Tongue (tissue), 2 donors: Measurements from ENCODE around the gene AKNA. TPM values are rescaled to one million over a fixed set of nuclear protein-coding genes. Genes with fewer than 3 reads are reported as not detected.
"Not testable (repeated sequence)": the region's sequence is repeated elsewhere in the genome, so short reads cannot be mapped to it uniquely, and the experiment has no call there.

Experiments
- DNase-seq: peaks from one replicate; pipeline ENCODE4 v3.0.0-alpha.2; 2015
- total RNA-seq: library from RNA; depleted of rRNA; stranded (reverse); fragments of >200 nt; gene quantifications from one replicate; pipeline ENCODE4 v1.2.3, GENCODE V29; 2014

Gene AKNA
- total RNA-seq, 1 donor from 2014 or later: 9.5 TPM

DNA sequence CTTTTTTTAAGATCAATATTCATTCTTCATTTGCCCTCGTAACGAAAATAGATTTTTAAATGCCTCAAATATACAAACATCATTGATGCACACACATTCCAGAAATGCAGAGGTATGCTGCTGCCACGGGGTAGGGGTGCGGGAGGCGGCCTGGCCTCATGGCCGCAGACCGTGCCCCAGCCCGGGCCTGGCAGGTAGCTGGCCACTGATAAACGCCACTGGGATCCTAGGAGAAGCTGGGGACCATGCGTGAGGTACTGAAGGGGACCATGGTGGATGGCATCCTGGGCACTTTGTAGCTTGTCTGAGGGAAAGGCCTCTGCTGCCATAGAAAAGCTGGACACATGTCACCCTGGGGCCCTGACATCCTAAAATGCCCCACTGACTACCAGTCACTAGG is 51.6 kb downstream of the AKNA start:
- DNase-seq: no peak

- DNase-seq: no peak
Observed at GRCh38 chr9:114335745-114336144, 52.0 kb downstream of the AKNA start.

DNA sequence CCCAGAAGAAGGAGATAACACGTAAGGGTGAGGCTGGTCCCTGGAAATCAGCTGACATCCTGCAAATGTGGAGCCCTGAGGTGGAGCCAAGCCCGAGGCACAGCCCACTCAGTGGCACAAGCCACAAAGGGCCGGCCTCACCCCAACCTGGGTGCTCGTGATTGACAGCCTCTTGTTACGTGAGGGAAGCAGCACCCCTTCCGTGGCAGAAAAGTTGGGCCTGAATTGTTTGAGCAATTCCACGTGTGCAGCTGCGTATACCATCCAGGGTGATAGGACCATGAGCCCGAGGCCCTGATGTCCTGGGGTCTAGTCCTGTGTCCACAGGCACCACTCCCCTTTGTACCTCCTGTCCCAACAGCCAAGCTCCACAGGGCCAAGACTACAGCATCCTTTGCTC is 53.3 kb downstream of the AKNA start:
- DNase-seq: no peak

- DNase-seq: not testable (repeated sequence)
Observed at GRCh38 chr9:114333718-114334117, 54.1 kb downstream of the AKNA start.

GRCh38 chr9:114332474-114333040 is 55.2 kb downstream of the AKNA start:
- DNase-seq: not testable (repeated sequence)

GRCh38 chr9:114331229-114332195 is 56.3 kb downstream of the AKNA start:
- not testable (repeated sequence) for DNase-seq

DNA sequence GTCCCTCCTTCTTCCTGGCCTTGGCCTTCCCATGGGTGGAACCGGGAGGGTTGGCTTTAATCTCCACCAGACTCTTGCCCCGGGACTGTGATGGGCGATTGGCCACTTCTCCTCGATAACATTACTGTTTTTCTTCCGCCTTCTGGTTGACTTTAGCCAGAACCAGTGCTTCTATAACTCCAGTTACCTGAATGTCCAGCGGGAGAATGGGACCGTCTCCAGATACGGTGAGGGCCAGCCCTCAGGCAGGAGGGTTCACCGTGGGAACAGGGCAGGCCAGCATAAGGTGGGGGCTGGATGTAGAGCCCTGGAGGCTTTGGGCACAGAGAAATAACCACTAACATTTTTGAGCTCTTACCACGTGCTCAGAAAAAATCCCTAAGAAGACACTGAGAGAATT is 57.1 kb downstream of the AKNA start:
- no peak for DNase-seq

GRCh38 chr9:114329625-114330022 is 58.2 kb downstream of the AKNA start, which contains the start of gene ORM2:
TSS of gene ORM2 (plus strand) at chr9:114329869. CDS start at chr9:114329905, 36 bp downstream.
- not testable (repeated sequence) for DNase-seq

DNA sequence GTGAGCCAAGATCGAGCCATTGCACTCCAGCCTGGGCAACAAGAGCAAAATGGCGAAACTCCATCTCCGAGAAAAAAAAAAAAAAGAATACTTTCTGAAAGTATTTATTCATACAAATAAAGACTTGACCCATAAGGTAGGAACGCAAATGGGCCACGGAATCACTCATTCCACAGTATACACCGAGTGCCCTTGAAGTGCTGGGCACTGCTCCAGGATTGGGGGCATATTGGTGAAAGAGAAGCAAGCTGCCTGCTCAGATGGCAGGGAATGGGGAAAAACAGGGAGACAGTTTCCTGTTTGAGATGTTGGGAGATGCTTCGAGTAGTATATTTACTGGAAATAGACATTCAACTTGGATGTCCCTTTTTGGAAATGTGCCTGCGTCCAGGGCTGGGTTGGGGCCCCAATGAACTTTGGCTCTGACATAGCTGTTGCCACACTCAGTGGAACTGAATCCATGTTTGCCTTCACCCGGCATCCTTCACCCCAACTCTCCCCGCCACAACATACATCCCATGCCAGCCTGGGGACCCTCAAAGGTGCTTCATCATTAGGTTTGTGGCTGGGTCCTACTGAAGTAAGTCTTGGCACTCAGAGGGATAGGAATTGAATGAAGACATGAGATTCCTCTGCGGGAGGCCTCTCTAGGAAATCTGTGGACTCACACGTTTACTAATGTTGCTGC is 58.7 kb downstream of the AKNA start:
- DNase-seq: not testable (repeated sequence)

DNA sequence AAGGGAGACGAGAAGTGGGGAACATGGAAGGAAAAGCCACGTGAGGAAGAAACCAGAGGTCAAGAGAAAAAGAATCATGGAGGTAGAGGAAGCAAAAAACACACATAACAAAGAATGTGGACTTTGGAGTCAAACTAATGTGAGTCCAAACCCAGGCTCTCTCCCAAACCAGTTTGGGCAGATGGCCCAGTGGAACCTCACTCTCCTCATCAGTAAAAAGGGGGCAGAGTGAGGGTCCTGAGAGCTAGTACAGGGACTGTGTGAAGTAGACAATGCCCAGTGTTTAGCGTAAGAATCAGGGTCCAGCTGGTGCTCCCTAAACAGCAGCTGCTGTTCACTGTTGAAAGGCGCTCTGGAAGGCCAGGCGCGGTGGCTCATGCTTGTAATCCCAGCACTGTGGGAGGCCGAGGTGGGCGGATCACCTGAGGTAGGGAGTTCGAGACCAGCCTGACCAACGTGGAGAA is 59.4 kb downstream of the AKNA start:
- DNase-seq: not testable (repeated sequence)

- no peak for DNase-seq
Observed at GRCh38 chr9:114327749-114328148, 60.0 kb downstream of the AKNA start.

GRCh38 chr9:114325684-114326254 is 62.0 kb downstream of the AKNA start:
- DNase-seq: not testable (repeated sequence)

- DNase-seq: not testable (repeated sequence)
Observed at GRCh38 chr9:114324965-114325364, 62.8 kb downstream of the AKNA start.

GRCh38 chr9:114324492-114324891 is 63.3 kb downstream of the AKNA start:
- DNase-seq: no peak

DNA sequence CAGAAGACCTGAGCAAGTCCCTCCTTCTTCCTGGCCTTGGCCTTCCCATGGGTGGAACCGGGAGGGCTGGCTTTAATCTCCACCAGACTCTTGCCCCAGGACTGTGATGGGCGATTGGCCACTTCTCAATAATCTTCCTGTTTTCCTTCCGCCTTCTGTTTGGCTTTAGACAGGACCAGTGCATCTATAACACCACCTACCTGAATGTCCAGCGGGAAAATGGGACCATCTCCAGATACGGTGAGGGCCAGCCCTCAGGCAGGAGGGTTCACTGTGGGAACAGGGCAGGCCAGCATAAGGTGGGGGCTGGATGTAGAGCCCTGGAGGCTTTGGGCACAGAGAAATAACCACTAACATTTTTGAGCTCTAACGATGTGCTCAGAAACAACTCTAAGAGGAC is 63.9 kb downstream of the AKNA start:
- DNase-seq: not testable (repeated sequence)

DNA sequence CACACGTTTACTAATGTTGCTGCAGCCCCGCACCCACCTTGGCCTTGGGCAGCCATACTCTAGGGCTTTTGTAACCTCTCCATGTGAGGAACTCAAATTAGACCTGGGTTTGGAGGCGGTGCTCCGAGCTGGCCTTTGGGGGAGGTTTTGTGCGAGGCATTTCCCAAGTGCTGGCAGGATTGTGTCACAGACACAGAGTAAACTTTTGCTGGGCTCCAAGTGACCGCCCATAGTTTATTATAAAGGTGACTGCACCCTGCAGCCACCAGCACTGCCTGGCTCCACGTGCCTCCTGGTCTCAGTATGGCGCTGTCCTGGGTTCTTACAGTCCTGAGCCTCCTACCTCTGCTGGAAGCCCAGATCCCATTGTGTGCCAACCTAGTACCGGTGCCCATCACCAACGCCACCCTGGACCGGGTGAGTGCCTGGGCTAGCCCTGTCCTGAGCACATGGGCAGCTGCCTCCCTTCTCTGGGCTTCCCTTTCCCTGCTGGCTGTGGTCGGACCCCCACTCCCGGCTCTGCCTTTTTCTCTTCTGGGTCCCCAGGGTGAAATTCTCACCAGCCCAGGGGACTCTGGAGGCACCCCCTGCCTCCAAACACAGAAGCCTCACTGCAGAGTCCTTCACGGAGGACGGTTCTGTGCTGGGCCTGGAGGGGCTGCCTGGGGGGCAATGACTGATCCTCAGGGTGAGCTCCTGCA is 64.8 kb downstream of the AKNA start, which contains the start of gene ORM1:
ORM1 (plus strand) TSS at position 268 of the 701 bp plus-strand sequence; CDS start at position 304, 36 bp downstream.
- not testable (repeated sequence) for DNase-seq

DNA sequence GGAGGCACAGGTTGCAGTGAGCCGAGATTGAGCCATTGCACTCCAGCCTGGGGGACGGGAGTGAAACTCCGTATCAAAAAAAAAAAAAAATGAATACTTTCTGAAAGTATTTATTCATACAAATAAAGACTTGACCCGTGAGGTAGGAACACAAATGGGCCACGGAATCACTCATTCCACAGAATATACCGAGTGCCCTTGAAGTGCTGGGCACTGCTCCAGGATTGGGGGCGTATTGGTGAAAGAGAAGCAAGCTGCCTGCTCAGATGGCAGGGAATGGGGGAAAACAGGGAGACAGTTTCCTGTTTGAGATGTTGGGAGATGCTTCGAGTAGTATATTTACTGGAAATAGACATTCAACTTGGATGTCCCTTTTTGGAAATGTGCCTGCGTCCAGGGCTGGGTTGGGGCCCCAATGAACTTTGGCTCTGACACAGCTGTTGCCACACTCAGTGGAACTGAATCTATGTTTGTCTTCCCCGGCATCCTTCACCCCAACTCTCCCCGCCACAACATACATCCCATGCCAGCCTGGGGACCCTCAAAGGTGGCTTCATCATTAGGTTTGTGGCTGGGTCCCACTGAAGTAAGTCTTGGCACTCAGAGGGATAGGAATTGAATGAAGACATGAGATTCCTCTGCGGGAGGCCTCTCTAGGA is 65.5 kb downstream of the AKNA start:
- not testable (repeated sequence) for DNase-seq

DNA sequence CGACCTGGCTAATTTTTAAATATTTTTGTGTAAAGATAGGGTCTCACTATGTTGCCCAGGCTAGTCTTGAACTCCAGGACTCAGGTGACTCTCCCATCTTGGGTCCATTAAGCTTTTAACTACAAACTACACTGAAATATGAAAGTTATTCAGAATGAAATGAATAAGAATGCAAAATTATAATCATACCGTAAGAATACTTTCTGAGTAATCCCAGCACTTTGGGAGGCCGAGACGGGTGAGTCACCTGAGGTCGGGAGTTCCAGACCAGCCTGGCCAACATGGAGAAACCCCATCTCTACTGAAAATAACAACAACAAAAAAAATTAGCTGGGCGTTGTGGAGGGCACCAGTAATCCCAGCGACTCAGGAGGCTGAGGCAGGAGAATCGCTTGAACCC is 66.0 kb downstream of the AKNA start:
- DNase-seq: no peak

- not testable (repeated sequence) for DNase-seq
Observed at GRCh38 chr9:114320710-114321109, 67.1 kb downstream of the AKNA start.

GRCh38 chr9:114319147-114319546 is 68.6 kb downstream of the AKNA start:
- DNase-seq: no peak

- no peak for DNase-seq
Observed at GRCh38 chr9:114318416-114318815, 69.4 kb downstream of the AKNA start.
